GM21381 (cell line): ENCODE measurements around the gene KIF19.

Experiments
- ATAC-seq: cut with Tn5 transposase; IDR thresholded peaks from one replicate; pipeline ENCODE4 v1.9.1; 2021; ENCODE audit warnings: mild to moderate bottlenecking, moderate library complexity; ENCODE audit not compliant: unreplicated experiment

The KIF19 gene

GRCh38 chr17:74340470-74341023 is 14.5 kb downstream of the KIF19 start:
- no peak for ATAC-seq

GRCh38 chr17:74342224-74342623 is 16.2 kb downstream of the KIF19 start:
- no peak for ATAC-seq

DNA sequence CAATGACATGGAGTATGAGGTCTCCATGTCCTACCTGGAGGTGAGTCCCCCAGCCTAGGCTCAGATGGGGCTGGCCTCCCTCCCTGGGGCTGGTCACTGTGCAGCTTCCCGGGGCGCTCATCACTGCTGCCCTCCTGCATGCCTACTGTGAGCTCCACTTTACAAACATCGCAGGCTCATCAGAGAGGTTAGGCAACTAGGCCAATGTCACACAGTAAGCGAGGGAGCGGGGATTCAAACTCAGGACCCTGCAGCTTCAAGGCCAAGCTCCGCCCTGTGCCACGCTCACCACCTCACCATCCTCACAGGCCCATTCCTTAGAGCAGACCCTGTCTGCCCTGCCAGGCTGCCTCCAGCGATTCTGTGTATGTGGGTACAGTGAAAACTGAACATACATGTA is 17.1 kb downstream of the KIF19 start:
- ATAC-seq: no peak

DNA sequence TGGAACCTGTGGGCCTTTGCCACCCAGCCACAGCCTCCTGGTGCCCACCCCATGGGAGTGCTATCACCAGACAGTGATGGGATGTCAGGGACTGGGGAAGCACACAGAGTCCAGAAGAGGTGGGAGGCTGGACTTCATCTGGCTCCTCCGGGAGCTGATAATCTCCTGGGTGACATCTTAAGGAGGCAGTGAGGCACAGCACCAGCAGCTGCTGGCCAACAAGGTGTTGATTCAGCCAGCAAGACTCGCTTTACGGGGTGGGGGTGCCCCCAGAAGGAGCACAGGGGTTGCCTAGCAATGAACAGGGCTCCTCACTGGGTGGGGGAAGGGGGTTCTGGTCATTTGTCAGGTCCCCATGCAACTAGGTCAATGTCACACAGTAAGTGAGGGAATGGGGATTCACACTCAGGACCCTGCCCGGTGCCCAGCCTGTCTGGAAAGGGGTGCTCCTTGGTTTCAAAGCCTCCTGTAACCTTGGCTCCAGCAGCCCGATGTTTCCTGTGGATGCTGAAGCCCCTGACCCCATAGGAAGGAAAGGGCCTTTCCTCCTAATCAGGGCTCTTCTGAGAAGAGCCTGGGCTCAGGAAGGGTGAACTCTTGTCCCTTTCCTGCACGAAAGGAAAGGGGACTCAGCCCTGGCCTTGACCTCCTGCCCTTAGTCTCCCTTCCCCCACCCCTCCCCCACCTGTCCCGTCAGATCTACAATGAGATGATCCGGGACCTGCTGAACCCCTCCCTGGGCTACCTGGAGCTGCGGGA is 17.7 kb downstream of the KIF19 start:
- no peak for ATAC-seq

GRCh38 chr17:74344658-74345057 is 18.6 kb downstream of the KIF19 start:
- no peak for ATAC-seq

GRCh38 chr17:74345433-74346241 is 19.6 kb downstream of the KIF19 start:
- no peak for ATAC-seq

GRCh38 chr17:74347646-74348045 is 21.6 kb downstream of the KIF19 start:
- no peak for ATAC-seq

DNA sequence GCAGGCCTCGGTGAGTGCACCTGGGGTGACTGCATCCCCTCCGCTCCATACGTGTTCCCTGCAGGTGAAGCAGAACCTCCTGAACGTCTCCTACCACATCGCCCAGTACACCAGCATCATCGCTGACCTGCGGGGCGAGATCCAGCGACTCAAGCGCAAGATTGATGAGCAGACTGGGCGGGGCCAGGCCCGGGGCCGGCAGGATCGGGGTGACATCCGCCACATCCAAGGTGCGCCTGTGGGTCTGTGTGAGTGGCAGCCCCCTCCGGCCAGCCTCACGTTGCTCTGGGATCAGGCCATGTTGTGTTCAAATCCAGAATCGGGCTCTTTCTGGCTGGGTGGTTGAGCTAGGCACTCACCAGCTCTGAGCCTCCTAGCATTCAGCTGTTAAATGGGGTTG is 23.1 kb downstream of the KIF19 start:
- no peak for ATAC-seq

- ATAC-seq: no peak
Measured at GRCh38 chr17:74350486-74350885, 24.5 kb downstream of the KIF19 start.

DNA sequence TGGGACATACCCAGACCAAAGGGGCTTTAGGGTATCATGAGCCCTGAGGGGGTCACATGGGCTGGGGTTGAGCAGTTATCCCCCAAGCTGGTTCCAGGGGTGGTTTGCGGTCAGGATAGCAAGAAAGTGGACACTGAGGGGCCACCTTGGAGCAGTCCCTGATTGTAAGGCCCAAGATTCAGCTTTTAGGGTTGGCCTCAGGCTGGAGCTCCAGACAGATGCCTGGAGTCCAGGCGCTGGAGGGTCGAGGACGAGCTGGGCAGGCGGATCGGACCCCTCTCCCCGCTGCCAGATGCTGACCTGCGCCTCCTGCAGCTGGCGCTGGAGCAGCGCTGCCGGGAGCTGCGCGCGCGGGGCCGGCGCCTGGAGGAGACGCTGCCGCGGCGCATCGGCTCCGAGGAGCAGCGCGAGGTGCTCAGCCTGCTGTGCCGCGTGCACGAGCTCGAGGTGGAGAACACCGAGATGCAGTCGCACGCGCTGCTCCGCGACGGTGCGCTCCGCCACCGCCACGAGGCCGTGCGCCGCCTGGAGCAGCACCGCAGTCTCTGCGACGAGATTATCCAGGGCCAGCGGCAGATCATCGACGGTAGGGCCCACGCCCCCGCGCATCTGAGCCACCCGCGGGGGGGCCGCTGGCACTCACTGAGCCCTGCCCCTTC is 25.7 kb downstream of the KIF19 start:
- no peak for ATAC-seq

GRCh38 chr17:74353446-74354060 is 27.5 kb downstream of the KIF19 start:
- no peak for ATAC-seq

DNA sequence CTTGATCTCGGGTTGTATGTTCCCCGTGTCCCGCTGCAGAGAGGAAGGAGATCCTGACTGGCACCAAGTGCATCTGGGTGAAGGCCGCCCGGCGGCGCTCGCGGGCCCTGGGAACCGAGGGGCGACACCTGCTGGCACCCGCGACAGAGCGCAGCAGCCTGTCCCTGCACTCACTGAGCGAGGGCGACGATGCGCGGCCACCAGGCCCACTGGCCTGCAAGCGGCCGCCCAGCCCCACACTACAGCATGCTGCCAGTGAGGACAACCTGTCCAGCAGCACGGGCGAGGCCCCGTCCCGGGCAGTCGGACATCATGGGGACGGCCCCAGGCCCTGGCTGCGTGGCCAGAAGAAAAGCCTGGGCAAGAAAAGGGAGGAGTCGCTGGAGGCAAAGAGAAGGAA is 28.1 kb downstream of the KIF19 start:
- ATAC-seq: no peak

GRCh38 chr17:74354561-74354960 is 28.5 kb downstream of the KIF19 start:
- no peak for ATAC-seq

GRCh38 chr17:74355065-74355464 is 29.0 kb downstream of the KIF19 start:
- no peak for ATAC-seq

DNA sequence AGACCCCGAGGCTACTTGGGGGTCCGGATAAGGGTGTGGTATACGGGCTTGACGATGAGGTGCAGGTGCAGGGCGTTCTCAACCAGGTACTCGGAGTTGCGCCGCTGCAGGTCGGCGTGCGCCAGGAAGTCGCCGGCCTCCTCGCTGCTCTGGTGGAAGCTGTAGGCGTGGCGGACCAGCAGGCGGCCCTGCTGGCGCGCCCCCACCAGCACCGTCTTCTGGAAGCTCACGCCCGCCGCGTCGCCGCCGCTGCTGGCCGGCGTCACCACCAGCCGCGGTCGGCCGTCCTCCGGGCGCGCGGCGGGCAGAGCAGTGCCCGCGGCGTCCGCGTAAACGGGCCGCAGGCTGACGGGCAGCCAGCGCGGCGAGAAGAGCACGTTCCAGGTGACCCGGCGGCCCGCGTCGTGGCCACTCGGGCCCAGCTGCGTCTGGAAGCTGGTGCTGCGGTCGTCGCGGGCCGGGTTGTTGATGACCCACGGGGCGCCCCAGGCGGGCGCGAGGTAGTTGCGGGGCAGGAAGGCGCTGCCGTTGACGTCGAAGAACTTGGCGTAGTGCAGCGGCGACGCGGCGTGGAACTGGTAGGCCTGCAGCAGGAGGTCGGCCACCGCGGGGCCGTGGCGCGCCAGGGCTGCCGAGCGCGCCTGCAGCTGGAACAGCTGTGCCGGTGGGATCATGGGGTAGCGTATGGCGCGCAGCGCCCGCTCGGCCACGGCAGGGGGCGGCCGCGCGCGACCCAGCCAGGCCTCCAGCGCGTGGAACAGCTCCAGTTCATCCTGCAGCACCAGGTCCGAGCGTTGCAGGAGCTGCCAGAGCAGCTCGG is 30.8 kb downstream of the KIF19 start:
- no peak for ATAC-seq

DNA sequence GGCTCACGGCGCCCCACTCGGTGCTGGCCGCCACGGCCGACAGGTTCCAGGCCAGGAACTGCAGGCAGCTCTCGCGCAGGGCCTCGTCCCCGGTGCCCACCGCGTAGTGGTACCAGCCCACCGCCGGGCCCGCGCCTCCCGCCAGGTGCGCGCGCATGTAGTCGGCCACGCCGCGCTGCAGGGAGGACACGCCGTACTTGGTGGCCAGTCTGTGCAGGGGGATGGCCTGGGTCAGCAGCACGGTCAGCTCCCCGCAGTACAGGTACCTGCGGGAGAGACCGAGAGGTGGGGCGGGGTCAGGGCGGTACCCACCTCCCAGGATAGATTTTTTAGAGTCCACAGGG is 31.4 kb downstream of the KIF19 start:
- ATAC-seq: no peak

GRCh38 chr17:74358697-74359096 is 32.7 kb downstream of the KIF19 start:
- ATAC-seq: no peak

DNA sequence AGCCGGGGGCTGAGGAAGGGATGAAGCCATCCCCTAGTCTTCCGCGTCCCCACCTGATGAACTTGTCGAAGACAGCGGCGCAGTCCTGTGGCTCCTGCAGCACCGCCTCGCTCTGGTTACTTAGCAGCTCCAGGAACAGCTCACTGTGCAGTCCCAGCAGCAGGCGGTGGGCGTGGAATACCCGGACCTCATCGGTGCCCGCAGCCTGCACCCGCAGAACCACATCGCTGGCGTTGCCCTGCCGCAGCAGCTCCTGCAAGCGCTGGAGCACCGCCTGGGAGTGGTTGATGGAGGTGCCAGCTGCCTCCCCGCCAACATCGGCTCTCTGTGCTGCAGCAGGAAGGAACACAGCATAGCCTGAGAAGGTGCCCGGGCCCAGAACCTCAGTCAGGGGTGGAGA is 33.9 kb downstream of the KIF19 start:
- ATAC-seq: no peak

GRCh38 chr17:74360899-74361229 is 34.8 kb downstream of the KIF19 start:
- ATAC-seq: no peak

GRCh38 chr17:74361230-74362068 is 35.4 kb downstream of the KIF19 start, which contains the start of gene BTBD17:
TSS of gene BTBD17 (minus strand) at chr17:74361868. CDS start at chr17:74361819, 49 bp downstream.
- no peak for ATAC-seq
